ENCODE data around the gene KMT5B.

GRCh38 chr11:68193018-68193417 is 20.1 kb downstream of the KMT5B start:
- no peak for TF ChIP-seq ZNF211 (tag by site-specific recombination; IDR thresholded peaks at IDR 0.05; ENCODE audit: low read depth)
- TF ChIP-seq ZNF558 (tag by site-specific recombination; IDR thresholded peaks at IDR 0.05), result no peak
- no peak for TF ChIP-seq TCF7L2 (IDR thresholded peaks at IDR 0.05; ENCODE audit: borderline replicate concordance, low read depth, low read length)
- TF ChIP-seq HOXA7 (CRISPR knock-in tag; IDR thresholded peaks at IDR 0.05; ENCODE audit: borderline replicate concordance), result no peak
- no peak for TF ChIP-seq REST (tag by site-specific recombination; IDR thresholded peaks at IDR 0.05)
- no peak for TF ChIP-seq ZNF660 (tag by site-specific recombination; IDR thresholded peaks at IDR 0.05)
- no peak for TF ChIP-seq ZNF132 (tag by site-specific recombination; IDR thresholded peaks at IDR 0.05; ENCODE audit: borderline replicate concordance)
- TF ChIP-seq ZBTB20 (tag by site-specific recombination; IDR thresholded peaks at IDR 0.05), result no peak
- TF ChIP-seq, protein P1, sequence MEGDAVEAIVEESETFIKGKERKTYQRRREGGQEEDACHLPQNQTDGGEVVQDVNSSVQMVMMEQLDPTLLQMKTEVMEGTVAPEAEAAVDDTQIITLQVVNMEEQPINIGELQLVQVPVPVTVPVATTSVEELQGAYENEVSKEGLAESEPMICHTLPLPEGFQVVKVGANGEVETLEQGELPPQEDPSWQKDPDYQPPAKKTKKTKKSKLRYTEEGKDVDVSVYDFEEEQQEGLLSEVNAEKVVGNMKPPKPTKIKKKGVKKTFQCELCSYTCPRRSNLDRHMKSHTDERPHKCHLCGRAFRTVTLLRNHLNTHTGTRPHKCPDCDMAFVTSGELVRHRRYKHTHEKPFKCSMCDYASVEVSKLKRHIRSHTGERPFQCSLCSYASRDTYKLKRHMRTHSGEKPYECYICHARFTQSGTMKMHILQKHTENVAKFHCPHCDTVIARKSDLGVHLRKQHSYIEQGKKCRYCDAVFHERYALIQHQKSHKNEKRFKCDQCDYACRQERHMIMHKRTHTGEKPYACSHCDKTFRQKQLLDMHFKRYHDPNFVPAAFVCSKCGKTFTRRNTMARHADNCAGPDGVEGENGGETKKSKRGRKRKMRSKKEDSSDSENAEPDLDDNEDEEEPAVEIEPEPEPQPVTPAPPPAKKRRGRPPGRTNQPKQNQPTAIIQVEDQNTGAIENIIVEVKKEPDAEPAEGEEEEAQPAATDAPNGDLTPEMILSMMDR (tag by site-specific recombination; IDR thresholded peaks at IDR 0.05), result no peak
- no peak for TF ChIP-seq ZNF513 (tag by site-specific recombination; IDR thresholded peaks at IDR 0.05)
- TF ChIP-seq SP2 (tag by site-specific recombination; IDR thresholded peaks at IDR 0.05), result no peak
- no peak for TF ChIP-seq ZNF510 (tag by site-specific recombination; IDR thresholded peaks at IDR 0.05; ENCODE audit: insufficient replicate concordance)
- TF ChIP-seq ZNF24 (tag by site-specific recombination; IDR thresholded peaks at IDR 0.05), result no peak

All from HEK293 (cell line).